K562 (cell line): ENCODE measurements around the gene DDX51.

ENCODE experiments used
- BACH1 ChIP-seq: fragments of 200-800 bp; sonication (Bioruptor generic); IDR thresholded peaks from 2 replicates; pipeline ENCODE4 v1.6.1; 2016; ENCODE audit warnings: missing genetic modification characterization, missing compliant biosample characterization
- POLR2A ChIP-seq: fragments of 450-650 bp; conservative IDR thresholded peaks from 2 replicates; pipeline ENCODE4 v1.6.1; 2016
- RBBP5 ChIP-seq: fragments of 200-600 bp; sonication (generic); IDR thresholded peaks from 2 replicates; pipeline ENCODE4 v1.6.1; 2012; ENCODE audit warnings: borderline replicate concordance, mild to moderate bottlenecking, low read length, control low read depth, inconsistent platforms; ENCODE audit not compliant: insufficient read depth, poor library complexity, severe bottlenecking
- ZSCAN29 ChIP-seq: fragments of 450-650 bp; IDR thresholded peaks from 2 replicates; pipeline ENCODE4 v1.6.1; 2017
- TF ChIP-seq, protein P1 (sequence below), 3 experiments: IDR thresholded peaks in 2 of 3; conservative IDR thresholded peaks in 1 of 3; 2 replicates each; pipeline ENCODE4 v1.5.1; 2011 to 2012; ENCODE audit warnings: low read length in 3 of 3, mild to moderate bottlenecking in 3 of 3, control low read depth in 2 of 3, improper control_type of control experiment in 1 of 3, inconsistent platforms in 1 of 3, low read depth in 1 of 3, mixed read lengths in 1 of 3, moderate library complexity in 1 of 3; ENCODE audit not compliant: insufficient read depth in 2 of 3

DNA sequence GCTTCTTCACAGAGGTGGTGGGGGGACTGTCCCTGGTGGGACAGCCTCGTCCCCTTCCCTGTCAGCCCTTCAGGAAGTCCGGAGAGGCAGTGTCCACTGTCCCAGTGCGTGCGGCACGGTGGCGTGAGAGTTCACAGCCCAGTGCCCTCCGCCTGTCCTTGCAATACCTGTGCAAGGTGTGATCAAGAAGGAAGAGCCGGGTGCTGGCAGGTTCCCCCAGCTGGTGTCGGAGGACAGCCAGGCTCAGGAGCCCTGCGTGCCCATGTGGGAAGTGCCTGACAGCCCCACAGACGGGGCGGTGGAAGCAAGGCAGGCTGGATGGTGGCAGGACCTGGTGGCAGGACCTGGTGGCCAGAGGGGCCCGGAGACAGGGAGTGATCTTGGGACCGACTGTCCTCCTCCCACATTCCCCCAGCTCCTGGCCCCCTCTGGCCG, 16.5 kb upstream of the DDX51 start:
- TF ChIP-seq BACH1 (no peak), RBBP5 (no peak), POLR2A (no peak), ZSCAN29 (no peak)
- TF ChIP-seq, protein P1, sequence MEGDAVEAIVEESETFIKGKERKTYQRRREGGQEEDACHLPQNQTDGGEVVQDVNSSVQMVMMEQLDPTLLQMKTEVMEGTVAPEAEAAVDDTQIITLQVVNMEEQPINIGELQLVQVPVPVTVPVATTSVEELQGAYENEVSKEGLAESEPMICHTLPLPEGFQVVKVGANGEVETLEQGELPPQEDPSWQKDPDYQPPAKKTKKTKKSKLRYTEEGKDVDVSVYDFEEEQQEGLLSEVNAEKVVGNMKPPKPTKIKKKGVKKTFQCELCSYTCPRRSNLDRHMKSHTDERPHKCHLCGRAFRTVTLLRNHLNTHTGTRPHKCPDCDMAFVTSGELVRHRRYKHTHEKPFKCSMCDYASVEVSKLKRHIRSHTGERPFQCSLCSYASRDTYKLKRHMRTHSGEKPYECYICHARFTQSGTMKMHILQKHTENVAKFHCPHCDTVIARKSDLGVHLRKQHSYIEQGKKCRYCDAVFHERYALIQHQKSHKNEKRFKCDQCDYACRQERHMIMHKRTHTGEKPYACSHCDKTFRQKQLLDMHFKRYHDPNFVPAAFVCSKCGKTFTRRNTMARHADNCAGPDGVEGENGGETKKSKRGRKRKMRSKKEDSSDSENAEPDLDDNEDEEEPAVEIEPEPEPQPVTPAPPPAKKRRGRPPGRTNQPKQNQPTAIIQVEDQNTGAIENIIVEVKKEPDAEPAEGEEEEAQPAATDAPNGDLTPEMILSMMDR (IDR thresholded peaks at IDR 0.05 in 2 of 3, conservative IDR thresholded peaks at IDR 0.05 in 1 of 3; ENCODE audit: insufficient read depth in 2 of 3, low read depth in 1 of 3, low read length in 3 of 3) = no peak
